GM12878 (cell line): ENCODE measurements around the gene NGRN. TPM values are rescaled to one million over a fixed set of nuclear protein-coding genes. Genes with fewer than 3 reads are reported as not detected.

ENCODE experiments used
- EED ChIP-seq: sonication (generic); IDR thresholded peaks from 2 replicates; pipeline ENCODE4 v1.6.1; 2016; ENCODE audit warnings: antibody characterized with exemption, low read depth
- FOXK2 ChIP-seq: fragments of 450-650 bp; IDR thresholded peaks from 2 replicates; pipeline ENCODE4 v1.6.1; 2017; ENCODE audit warnings: mild to moderate bottlenecking, moderate library complexity
- NFIC ChIP-seq: IDR thresholded peaks from 2 replicates; pipeline ENCODE4 v1.6.1; 2012; ENCODE audit warnings: low read depth, mild to moderate bottlenecking, inconsistent platforms, low read length, moderate library complexity
- RAD51 ChIP-seq: fragments of 450-650 bp; IDR thresholded peaks from 2 replicates; pipeline ENCODE4 v1.6.1; 2016; ENCODE audit warnings: moderate library complexity, mild to moderate bottlenecking, inconsistent platforms
- RCOR1 ChIP-seq: conservative IDR thresholded peaks from 2 replicates; pipeline ENCODE4 v1.6.1; 2012; ENCODE audit warnings: low read depth, low read length, improper control_type of control experiment
- SUPT20H ChIP-seq: IDR thresholded peaks from 2 replicates; pipeline ENCODE4 v1.6.1; 2011; ENCODE audit warnings: low read depth, mild to moderate bottlenecking, low read length, moderate library complexity, borderline replicate concordance; ENCODE audit not compliant: control insufficient read depth
- TCF12 ChIP-seq: IDR thresholded peaks from 2 replicates; pipeline ENCODE4 v1.6.1; 2011; ENCODE audit warnings: low read depth, mild to moderate bottlenecking, low read length
- polyA plus RNA-seq, 11 experiments: library from polyadenylated mRNA; depleted of rRNA in 4 of 11; unstranded in 6 of 11; stranded (reverse) in 5 of 11; fragments of >200 nt; fragmentation: Nextera tagmentation in 4 of 11; fragmentation: Illumina TruSeq in 1 of 11; extraction: Ambion mirVana in 4 of 11; extraction: Trizol in 1 of 11; gene quantifications; 1 replicate in 1 of 11; 2 replicates in 10 of 11; pipeline versions ENCODE4 v1.2.1 to v1.2.3, GENCODE V29; 2011 to 2016; ENCODE audit warnings: inconsistent platforms in 2 of 11, missing spikeins in 2 of 11, low read depth in 1 of 11
- total RNA-seq, 4 experiments: library from RNA; depleted of rRNA in 3 of 4; stranded (reverse); fragments of >200 nt in 3 of 4; fragmentation: Illumina TruSeq in 1 of 4; extraction: Trizol in 1 of 4; gene quantifications; 2 replicates each; pipeline versions ENCODE4 v1.2.1 to v1.2.3, GENCODE V29; 2013 to 2021
- TF ChIP-seq, protein P1 (sequence below): fragments of 450-650 bp; IDR thresholded peaks from 2 replicates; pipeline ENCODE4 v1.6.1; 2017; ENCODE audit warnings: antibody characterized with exemption, mild to moderate bottlenecking, moderate library complexity
- TF ChIP-seq, protein P2 (sequence below): IDR thresholded peaks from 2 replicates; pipeline ENCODE4 v1.6.1; 2012; ENCODE audit warnings: low read length, inconsistent platforms
- TF ChIP-seq, protein P3 (sequence below): IDR thresholded peaks from 2 replicates; pipeline ENCODE4 v1.6.1; 2011; ENCODE audit warnings: low read depth, low read length, improper control_type of control experiment, borderline replicate concordance
- TF ChIP-seq, protein P4 (sequence below): fragments of 450-650 bp; formaldehyde crosslinking; IDR thresholded peaks from 2 replicates; pipeline ENCODE4 v1.4.0; 2022; ENCODE audit warnings: mild to moderate bottlenecking, moderate library complexity
- TF ChIP-seq, protein P5 (sequence below): IDR thresholded peaks from 2 replicates; pipeline ENCODE4 v1.6.1; 2011; ENCODE audit warnings: borderline replicate concordance, low read depth, mild to moderate bottlenecking, moderate library complexity, low read length; ENCODE audit not compliant: insufficient read depth, poor library complexity, severe bottlenecking

Gene NGRN
- total and polyA plus RNA-seq, 10 of the 15 experiments (the other 5 are each of a cell fraction or from before 2014, with no cell fraction given), result 5.8 to 31.3 (median 23.2) TPM

DNA sequence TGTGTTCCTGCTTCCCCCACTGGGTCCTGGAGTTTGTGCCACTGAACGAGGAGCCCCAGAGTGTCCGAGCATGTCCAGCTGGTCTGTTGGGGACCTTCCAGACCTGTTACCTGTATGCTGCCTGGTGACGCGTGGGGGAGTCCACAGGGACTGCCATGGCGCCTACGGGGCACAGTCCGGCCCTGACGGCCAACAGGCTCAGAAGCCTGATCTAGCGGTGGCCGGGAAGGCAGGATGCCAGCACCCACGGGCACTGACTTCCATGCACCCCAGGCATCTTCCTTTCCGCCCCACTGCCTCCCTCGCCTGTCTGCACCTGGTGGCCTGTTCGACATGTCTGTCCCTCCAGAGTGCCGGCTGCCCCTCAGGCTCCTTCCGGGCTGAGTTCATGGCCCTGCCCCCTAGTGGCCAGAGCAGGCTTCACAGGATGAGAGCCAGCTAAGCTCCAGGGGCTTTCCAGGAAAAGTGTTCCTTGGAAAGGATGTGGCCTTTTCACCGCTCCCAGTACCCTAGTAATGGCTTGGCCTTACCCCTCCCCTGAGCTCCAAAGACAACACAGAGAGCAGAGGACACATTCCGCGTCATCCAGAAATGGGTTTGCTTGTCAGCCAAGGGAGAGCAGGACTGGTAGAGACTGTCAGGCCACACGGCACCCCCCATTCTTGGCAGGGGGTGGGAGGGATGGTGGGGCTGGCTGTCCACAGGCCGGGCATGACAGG, 35.7 kb downstream of the NGRN start (continued):
- TF ChIP-seq, protein P1, sequence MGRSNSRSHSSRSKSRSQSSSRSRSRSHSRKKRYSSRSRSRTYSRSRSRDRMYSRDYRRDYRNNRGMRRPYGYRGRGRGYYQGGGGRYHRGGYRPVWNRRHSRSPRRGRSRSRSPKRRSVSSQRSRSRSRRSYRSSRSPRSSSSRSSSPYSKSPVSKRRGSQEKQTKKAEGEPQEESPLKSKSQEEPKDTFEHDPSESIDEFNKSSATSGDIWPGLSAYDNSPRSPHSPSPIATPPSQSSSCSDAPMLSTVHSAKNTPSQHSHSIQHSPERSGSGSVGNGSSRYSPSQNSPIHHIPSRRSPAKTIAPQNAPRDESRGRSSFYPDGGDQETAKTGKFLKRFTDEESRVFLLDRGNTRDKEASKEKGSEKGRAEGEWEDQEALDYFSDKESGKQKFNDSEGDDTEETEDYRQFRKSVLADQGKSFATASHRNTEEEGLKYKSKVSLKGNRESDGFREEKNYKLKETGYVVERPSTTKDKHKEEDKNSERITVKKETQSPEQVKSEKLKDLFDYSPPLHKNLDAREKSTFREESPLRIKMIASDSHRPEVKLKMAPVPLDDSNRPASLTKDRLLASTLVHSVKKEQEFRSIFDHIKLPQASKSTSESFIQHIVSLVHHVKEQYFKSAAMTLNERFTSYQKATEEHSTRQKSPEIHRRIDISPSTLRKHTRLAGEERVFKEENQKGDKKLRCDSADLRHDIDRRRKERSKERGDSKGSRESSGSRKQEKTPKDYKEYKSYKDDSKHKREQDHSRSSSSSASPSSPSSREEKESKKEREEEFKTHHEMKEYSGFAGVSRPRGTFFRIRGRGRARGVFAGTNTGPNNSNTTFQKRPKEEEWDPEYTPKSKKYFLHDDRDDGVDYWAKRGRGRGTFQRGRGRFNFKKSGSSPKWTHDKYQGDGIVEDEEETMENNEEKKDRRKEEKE, result no peak
- TF ChIP-seq, protein P2, sequence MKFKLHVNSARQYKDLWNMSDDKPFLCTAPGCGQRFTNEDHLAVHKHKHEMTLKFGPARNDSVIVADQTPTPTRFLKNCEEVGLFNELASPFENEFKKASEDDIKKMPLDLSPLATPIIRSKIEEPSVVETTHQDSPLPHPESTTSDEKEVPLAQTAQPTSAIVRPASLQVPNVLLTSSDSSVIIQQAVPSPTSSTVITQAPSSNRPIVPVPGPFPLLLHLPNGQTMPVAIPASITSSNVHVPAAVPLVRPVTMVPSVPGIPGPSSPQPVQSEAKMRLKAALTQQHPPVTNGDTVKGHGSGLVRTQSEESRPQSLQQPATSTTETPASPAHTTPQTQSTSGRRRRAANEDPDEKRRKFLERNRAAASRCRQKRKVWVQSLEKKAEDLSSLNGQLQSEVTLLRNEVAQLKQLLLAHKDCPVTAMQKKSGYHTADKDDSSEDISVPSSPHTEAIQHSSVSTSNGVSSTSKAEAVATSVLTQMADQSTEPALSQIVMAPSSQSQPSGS, result no peak
- TF ChIP-seq SUPT20H (no peak), FOXK2 (no peak), RCOR1 (no peak), TCF12 (0 out of 2 replicates have a peak, but pooled peaks have one; percentile 41), NFIC (no peak), RAD51 (no peak), EED (peak; percentile 51; the same call in 1 of the 2 replicates)
- TF ChIP-seq, protein P3, sequence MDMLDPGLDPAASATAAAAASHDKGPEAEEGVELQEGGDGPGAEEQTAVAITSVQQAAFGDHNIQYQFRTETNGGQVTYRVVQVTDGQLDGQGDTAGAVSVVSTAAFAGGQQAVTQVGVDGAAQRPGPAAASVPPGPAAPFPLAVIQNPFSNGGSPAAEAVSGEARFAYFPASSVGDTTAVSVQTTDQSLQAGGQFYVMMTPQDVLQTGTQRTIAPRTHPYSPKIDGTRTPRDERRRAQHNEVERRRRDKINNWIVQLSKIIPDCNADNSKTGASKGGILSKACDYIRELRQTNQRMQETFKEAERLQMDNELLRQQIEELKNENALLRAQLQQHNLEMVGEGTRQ, result no peak
- TF ChIP-seq, protein P4, sequence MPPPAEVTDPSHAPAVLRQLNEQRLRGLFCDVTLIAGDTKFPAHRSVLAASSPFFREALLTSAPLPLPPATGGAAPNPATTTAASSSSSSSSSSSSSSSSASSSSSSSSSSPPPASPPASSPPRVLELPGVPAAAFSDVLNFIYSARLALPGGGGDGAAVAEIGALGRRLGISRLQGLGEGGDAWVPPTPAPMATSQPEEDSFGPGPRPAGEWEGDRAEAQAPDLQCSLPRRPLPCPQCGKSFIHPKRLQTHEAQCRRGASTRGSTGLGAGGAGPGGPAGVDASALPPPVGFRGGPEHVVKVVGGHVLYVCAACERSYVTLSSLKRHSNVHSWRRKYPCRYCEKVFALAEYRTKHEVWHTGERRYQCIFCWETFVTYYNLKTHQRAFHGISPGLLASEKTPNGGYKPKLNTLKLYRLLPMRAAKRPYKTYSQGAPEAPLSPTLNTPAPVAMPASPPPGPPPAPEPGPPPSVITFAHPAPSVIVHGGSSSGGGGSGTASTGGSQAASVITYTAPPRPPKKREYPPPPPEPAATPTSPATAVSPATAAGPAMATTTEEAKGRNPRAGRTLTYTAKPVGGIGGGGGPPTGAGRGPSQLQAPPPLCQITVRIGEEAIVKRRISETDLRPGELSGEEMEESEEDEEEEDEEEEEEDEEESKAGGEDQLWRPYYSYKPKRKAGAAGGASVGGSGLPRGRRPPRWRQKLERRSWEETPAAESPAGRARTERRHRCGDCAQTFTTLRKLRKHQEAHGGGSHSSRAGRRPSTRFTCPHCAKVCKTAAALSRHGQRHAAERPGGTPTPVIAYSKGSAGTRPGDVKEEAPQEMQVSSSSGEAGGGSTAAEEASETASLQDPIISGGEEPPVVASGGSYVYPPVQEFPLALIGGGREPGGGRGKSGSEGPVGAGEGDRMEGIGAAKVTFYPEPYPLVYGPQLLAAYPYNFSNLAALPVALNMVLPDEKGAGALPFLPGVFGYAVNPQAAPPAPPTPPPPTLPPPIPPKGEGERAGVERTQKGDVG (CRISPR knock-in tag), result no peak
- TF ChIP-seq, protein P5, sequence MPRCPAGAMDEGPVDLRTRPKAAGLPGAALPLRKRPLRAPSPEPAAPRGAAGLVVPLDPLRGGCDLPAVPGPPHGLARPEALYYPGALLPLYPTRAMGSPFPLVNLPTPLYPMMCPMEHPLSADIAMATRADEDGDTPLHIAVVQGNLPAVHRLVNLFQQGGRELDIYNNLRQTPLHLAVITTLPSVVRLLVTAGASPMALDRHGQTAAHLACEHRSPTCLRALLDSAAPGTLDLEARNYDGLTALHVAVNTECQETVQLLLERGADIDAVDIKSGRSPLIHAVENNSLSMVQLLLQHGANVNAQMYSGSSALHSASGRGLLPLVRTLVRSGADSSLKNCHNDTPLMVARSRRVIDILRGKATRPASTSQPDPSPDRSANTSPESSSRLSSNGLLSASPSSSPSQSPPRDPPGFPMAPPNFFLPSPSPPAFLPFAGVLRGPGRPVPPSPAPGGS, result no peak
- TF ChIP-seq, all 136 proteins: peak for 10
